HG03139 (cell line): Measurements from ENCODE around the gene HMGB2.

Source experiments
- ATAC-seq: cut with Tn5 transposase; IDR thresholded peaks from one replicate; pipeline ENCODE4 v1.9.1; 2021; ENCODE audit not compliant: unreplicated experiment

The HMGB2 gene

GRCh38 chr4:173334085-173334890 lies at the start of gene HMGB2:
TSS of gene HMGB2 (minus strand) at chr4:173334358. CDS start at chr4:173333649, 709 bp downstream.
- peak; percentile 91 for ATAC-seq

GRCh38 chr4:173382349-173382748 lies 48.2 kb upstream of the HMGB2 start:
- ATAC-seq = no peak

- no peak for ATAC-seq
Measured at GRCh38 chr4:173381610-173382009, 47.5 kb upstream of the HMGB2 start.

- ATAC-seq = no peak
Measured at GRCh38 chr4:173380987-173381386, 46.8 kb upstream of the HMGB2 start.

- ATAC-seq = no peak
Measured at GRCh38 chr4:173379929-173380328, 45.8 kb upstream of the HMGB2 start.

- ATAC-seq = no peak
Measured at GRCh38 chr4:173374588-173374987, 40.4 kb upstream of the HMGB2 start.

GRCh38 chr4:173371292-173372192 lies 37.4 kb upstream of the HMGB2 start:
- peak; percentile 12 for ATAC-seq

GRCh38 chr4:173370477-173371291 lies 36.5 kb upstream of the HMGB2 start, which contains the start of gene SAP30:
TSS of gene SAP30 (plus strand) at chr4:173370954. CDS start at chr4:173371183, 229 bp downstream.
- peak; percentile 60 for ATAC-seq

- ATAC-seq = peak; percentile 5
Measured at GRCh38 chr4:173370130-173370476, 35.9 kb upstream of the HMGB2 start.

GRCh38 chr4:173367946-173368345 lies 33.8 kb upstream of the HMGB2 start:
- ATAC-seq = no peak

GRCh38 chr4:173367285-173367684 lies 33.1 kb upstream of the HMGB2 start:
- ATAC-seq = no peak

GRCh38 chr4:173365359-173365996 lies 31.3 kb upstream of the HMGB2 start:
- no peak for ATAC-seq

GRCh38 chr4:173362666-173363065 lies 28.5 kb upstream of the HMGB2 start:
- no peak for ATAC-seq

- no peak for ATAC-seq
Measured at GRCh38 chr4:173360587-173361221, 26.5 kb upstream of the HMGB2 start.

GRCh38 chr4:173357939-173358338 lies 23.8 kb upstream of the HMGB2 start:
- no peak for ATAC-seq

GRCh38 chr4:173347467-173347866 lies 13.3 kb upstream of the HMGB2 start:
- no peak for ATAC-seq

- ATAC-seq = no peak
Measured at GRCh38 chr4:173346074-173346473, 11.9 kb upstream of the HMGB2 start.

GRCh38 chr4:173345648-173346047 lies 11.5 kb upstream of the HMGB2 start:
- ATAC-seq = no peak

GRCh38 chr4:173343832-173344397 lies 9.8 kb upstream of the HMGB2 start:
- no peak for ATAC-seq

GRCh38 chr4:173337463-173337862 lies 3.3 kb upstream of the HMGB2 start:
- no peak for ATAC-seq
